Keratinocyte (primary cell): Measurements from ENCODE around the gene ATP6V1C2. TPM values are rescaled to one million over a fixed set of nuclear protein-coding genes. Genes with fewer than 3 reads are reported as not detected.

Experiments used
- DNase-seq: peaks from one replicate; pipeline ENCODE4 v3.0.0-alpha.2; 2011; ENCODE audit warnings: low read depth, missing footprints, low spot score
- FAIRE-seq: peaks from 2 replicates; lab custom pipeline; 2011; peaks lifted over from hg19 to GRCh38; lab: Jason Lieb, UNC
- H2AFZ ChIP-seq: 2 replicates; pipeline ENCODE4 v1.6.0; 2012; ENCODE audit warnings: low read length, control low read depth, inconsistent platforms; ENCODE audit not compliant: control insufficient read depth
- H3K27ac ChIP-seq: 2 replicates; pipeline ENCODE4 v1.5.1; 2011; ENCODE audit warnings: low read length; ENCODE audit not compliant: control insufficient read depth, insufficient read depth
- H3K27me3 ChIP-seq: 3 replicates; pipeline ENCODE4 v1.6.0; 2011; ENCODE audit warnings: low read length; ENCODE audit not compliant: control insufficient read depth, insufficient read depth; ENCODE audit errors: extremely low read depth
- H3K36me3 ChIP-seq, 2 experiments: 2 replicates in 1 of 2; 3 replicates in 1 of 2; pipeline ENCODE4 v1.5.1; 2011; ENCODE audit warnings: low read length in 2 of 2, mild to moderate bottlenecking in 1 of 2; ENCODE audit not compliant: control insufficient read depth in 2 of 2, insufficient read depth in 2 of 2; ENCODE audit errors: extremely low read depth in 1 of 2
- H3K4me1 ChIP-seq: 3 replicates; pipeline ENCODE4 v1.5.1; 2011; ENCODE audit warnings: low read length; ENCODE audit not compliant: control insufficient read depth, insufficient read depth; ENCODE audit errors: extremely low read depth
- H3K4me2 ChIP-seq: 3 replicates; pipeline ENCODE4 v1.6.0; 2011; ENCODE audit warnings: low read depth, low read length; ENCODE audit not compliant: control insufficient read depth, insufficient read depth; ENCODE audit errors: extremely low read depth
- H3K4me3 ChIP-seq, 3 experiments: fragments of 200-600 bp in 1 of 3; sonication (generic) in 1 of 3; 2 replicates in 2 of 3; 3 replicates in 1 of 3; pipeline ENCODE4 v1.5.1; 2011 to 2016; ENCODE audit warnings: low read length in 3 of 3, mild to moderate bottlenecking in 3 of 3, control low read depth in 2 of 3, inconsistent platforms in 1 of 3, low read depth in 1 of 3, mixed read lengths in 1 of 3, mixed run types in 1 of 3, moderate library complexity in 1 of 3; ENCODE audit not compliant: control insufficient read depth in 2 of 3, insufficient read depth in 2 of 3; ENCODE audit errors: extremely low read depth in 1 of 3
- H3K79me2 ChIP-seq: 2 replicates; pipeline ENCODE4 v1.6.0; 2012; ENCODE audit warnings: low read length; ENCODE audit not compliant: control insufficient read depth, insufficient read depth
- H3K9ac ChIP-seq: 3 replicates; pipeline ENCODE4 v1.6.0; 2011; ENCODE audit warnings: low read length; ENCODE audit not compliant: control insufficient read depth, insufficient read depth; ENCODE audit errors: extremely low read depth
- H3K9me1 ChIP-seq: 3 replicates; pipeline ENCODE4 v1.6.0; 2011; ENCODE audit warnings: low read length; ENCODE audit not compliant: control insufficient read depth, insufficient read depth; ENCODE audit errors: extremely low read depth
- H3K9me3 ChIP-seq: 2 replicates; pipeline ENCODE4 v1.5.1; 2012; ENCODE audit warnings: low read depth, low read length; ENCODE audit not compliant: control insufficient read depth
- H4K20me1 ChIP-seq: 3 replicates; pipeline ENCODE4 v1.6.0; 2011; ENCODE audit warnings: low read length; ENCODE audit not compliant: control insufficient read depth, insufficient read depth; ENCODE audit errors: extremely low read depth
- EZH2 ChIP-seq: IDR thresholded peaks from one replicate; pipeline ENCODE4 v1.6.1; 2012; ENCODE audit warnings: inconsistent platforms, mild to moderate bottlenecking, low read length, moderate library complexity
- dilution Hi-C: fragments of 300-500 bp; cut with MboI; formaldehyde crosslinking; loops from one replicate; pipeline ENCODE4 v1.7.0; 2020; ENCODE audit warnings: low sequenced_read_pairs; ENCODE audit not compliant: extremely low pct_ligation_motif_present
- polyA plus RNA-seq, 5 experiments: library from polyadenylated mRNA; depleted of rRNA in 3 of 5; stranded (reverse) in 3 of 5; stranded (forward) in 1 of 5; unstranded in 1 of 5; fragments of >200 nt; gene quantifications; 1 replicate in 1 of 5; 2 replicates in 3 of 5; 3 replicates in 1 of 5; pipeline versions ENCODE4 v1.2.1 to v1.2.3, GENCODE V29; 2011 to 2012; ENCODE audit warnings: missing spikeins in 2 of 5, low read depth in 1 of 5, low replicate concordance in 1 of 5
- TF ChIP-seq, protein P1 (sequence below), 3 experiments: IDR thresholded peaks in 1 of 3; conservative IDR thresholded peaks in 1 of 3; optimal IDR thresholded peaks in 1 of 3; 2 replicates in 2 of 3; 3 replicates in 1 of 3; pipeline versions ENCODE3 to v1.5.1; 2011; ENCODE audit warnings: low read length in 3 of 3, mild to moderate bottlenecking in 3 of 3, moderate library complexity in 2 of 3, control low read depth in 1 of 3, inconsistent platforms in 1 of 3; ENCODE audit not compliant: insufficient read depth in 2 of 3; ENCODE audit errors: extremely low read depth in 1 of 3

The ATP6V1C2 gene
- polyA plus RNA-seq, 1 donor (not counting 4 experiments of a cell fraction or from before 2014, with no cell fraction given), result 0.55 TPM

DNA sequence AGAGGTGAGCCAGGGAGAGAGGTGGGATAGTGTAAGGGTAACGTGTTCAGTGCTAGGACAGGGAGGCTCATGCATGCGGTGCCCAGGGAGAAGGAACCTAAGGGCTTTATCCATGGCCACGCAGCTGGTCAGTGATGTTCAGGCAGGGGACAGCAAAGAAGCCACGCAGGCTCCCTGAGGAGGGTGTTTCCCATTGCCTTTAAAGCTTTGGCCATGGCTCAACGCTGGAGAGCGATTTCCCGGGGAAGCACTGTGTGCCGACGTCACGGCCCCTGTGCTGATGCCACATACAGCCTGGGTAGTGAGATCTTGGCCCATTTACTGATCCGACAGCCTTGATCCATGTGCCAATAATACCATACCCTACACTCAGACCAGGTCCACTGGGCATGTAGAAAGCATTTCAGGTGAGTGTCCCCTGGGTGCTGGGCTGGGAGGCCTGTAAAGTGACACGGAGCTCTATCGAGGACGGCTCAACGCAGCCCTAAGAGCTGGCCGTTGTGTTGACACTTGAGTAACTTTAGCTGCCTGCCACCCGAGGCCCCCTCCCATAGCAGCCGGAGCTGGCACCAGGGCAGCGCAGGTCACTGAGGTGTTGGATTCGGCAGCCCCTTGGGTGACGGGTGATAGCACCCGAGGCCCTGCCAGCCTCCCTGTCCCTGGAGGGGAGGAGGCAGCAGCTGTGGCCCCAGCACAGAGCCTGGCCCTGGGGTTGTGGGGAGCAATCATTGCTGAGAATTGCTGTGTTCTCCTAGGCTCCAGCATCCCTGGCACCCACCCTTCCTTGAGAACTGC lies 49.7 kb downstream of the ATP6V1C2 start:
- dilution Hi-C loops, result no loop called here
- FAIRE-seq, result no peak
- H3K4me1 ChIP-seq, result peaks cover 15% of the 10 kb centered on the region
- no peak overlapping the region for H3K27ac ChIP-seq
- H4K20me1 ChIP-seq, result no peaks in the 10 kb centered on the region
- H3K4me3 ChIP-seq, result no peak overlapping the region
- H3K36me3 ChIP-seq, result no peaks in the 10 kb centered on the region
- no peaks in the 10 kb centered on the region for H3K27me3 ChIP-seq
- no peak for DNase-seq
- H3K9me1 ChIP-seq, result no peaks in the 10 kb centered on the region
- H3K79me2 ChIP-seq, result no peaks in the 10 kb centered on the region
- TF ChIP-seq, protein P1, sequence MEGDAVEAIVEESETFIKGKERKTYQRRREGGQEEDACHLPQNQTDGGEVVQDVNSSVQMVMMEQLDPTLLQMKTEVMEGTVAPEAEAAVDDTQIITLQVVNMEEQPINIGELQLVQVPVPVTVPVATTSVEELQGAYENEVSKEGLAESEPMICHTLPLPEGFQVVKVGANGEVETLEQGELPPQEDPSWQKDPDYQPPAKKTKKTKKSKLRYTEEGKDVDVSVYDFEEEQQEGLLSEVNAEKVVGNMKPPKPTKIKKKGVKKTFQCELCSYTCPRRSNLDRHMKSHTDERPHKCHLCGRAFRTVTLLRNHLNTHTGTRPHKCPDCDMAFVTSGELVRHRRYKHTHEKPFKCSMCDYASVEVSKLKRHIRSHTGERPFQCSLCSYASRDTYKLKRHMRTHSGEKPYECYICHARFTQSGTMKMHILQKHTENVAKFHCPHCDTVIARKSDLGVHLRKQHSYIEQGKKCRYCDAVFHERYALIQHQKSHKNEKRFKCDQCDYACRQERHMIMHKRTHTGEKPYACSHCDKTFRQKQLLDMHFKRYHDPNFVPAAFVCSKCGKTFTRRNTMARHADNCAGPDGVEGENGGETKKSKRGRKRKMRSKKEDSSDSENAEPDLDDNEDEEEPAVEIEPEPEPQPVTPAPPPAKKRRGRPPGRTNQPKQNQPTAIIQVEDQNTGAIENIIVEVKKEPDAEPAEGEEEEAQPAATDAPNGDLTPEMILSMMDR (optimal IDR thresholded peaks at IDR 0.05 in 1 of 3, IDR thresholded peaks at IDR 0.05 in 1 of 3, conservative IDR thresholded peaks at IDR 0.05 in 1 of 3; ENCODE audit: extremely low read depth in 1 of 3, insufficient read depth in 2 of 3, low read length in 3 of 3), result no peak
- no peak for TF ChIP-seq EZH2
- no peaks in the 10 kb centered on the region for H3K9me3 ChIP-seq
- H2AFZ ChIP-seq, result no peak overlapping the region
- H3K4me2 ChIP-seq, result no peak overlapping the region
- H3K9ac ChIP-seq, result no peak overlapping the region

DNA sequence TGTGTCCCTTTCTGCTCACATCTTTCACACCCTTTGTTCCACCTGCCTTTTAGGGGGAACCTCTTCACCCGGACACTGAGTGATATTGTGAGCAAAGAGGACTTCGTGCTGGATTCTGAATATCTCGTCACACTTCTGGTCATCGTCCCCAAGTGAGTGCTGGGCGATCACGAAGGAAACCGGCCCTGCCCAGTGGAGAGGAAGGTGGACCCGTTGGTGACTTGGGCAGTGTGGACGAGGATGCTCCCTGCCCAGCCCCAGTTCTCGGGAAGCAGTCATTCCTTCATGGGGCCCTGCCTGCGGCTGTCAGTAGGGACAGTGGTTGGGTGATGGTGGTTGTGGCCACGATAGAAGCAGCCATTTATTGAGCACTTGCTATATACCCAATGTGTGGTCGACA lies 50.4 kb downstream of the ATP6V1C2 start:
- Histone ChIP-seq H3K9me3 (no peaks in the 10 kb centered on the region), H3K9me1 (no peaks in the 10 kb centered on the region), H3K36me3 (no peaks in the 10 kb centered on the region), H3K27me3 (no peaks in the 10 kb centered on the region), H2AFZ (no peak overlapping the region), H3K27ac (no peak overlapping the region), H3K4me1 (peaks cover 15% of the 10 kb centered on the region), H3K79me2 (no peaks in the 10 kb centered on the region), H3K4me3 (no peak overlapping the region), H3K9ac (no peak overlapping the region), H4K20me1 (no peaks in the 10 kb centered on the region), H3K4me2 (no peak overlapping the region)
- FAIRE-seq (no peak), DNase-seq (no peak)
- TF ChIP-seq, protein P1 (optimal IDR thresholded peaks at IDR 0.05 in 1 of 3, IDR thresholded peaks at IDR 0.05 in 1 of 3, conservative IDR thresholded peaks at IDR 0.05 in 1 of 3; ENCODE audit: extremely low read depth in 1 of 3, insufficient read depth in 2 of 3, low read length in 3 of 3), result no peak
- TF ChIP-seq EZH2, result no peak
- dilution Hi-C loops, result no loop called here
